Measurements from ENCODE around the gene LCN1. TPM values are rescaled to one million over a fixed set of nuclear protein-coding genes. Genes with fewer than 3 reads are reported as not detected.

Gene LCN1
- total RNA-seq, 4 donors from 2014 or later, result not detected

DNA sequence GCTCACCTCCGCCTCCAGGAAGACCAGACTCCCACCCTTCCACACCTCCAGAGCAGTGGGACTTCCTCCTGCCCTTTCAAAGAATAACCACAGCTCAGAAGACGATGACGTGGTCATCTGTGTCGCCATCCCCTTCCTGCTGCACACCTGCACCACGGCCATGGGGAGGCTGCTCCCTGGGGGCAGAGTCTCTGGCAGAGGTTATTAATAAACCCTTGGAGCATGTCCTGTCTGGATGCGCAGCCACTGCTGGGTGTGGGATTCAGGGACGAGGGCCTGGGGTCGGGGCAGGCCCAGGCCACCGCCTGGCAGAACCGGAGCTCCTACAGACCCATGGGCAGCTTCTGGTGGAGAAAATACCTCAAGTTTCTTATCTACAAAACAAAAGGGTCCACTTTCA is 45.3 kb downstream of the LCN1 start:
- Histone ChIP-seq H3K36me3 (no peaks in the 10 kb centered on the region), H3K4me3 (no peak overlapping the region), H3K27me3 (peaks cover 13% of the 10 kb centered on the region), H3K9me3 (no peaks in the 10 kb centered on the region), H3K27ac (no peak overlapping the region), H3K4me1 (no peaks in the 10 kb centered on the region)
- TF ChIP-seq CTCF (IDR thresholded peaks at IDR 0.05), result no peak
- no peak for TF ChIP-seq POLR2A (IDR thresholded peaks at IDR 0.05)
- no peak for TF ChIP-seq POLR2AphosphoS5 (IDR thresholded peaks at IDR 0.05)
- TF ChIP-seq EP300 (IDR thresholded peaks at IDR 0.05; ENCODE audit: low read depth), result no peak
- in situ Hi-C loops (cut with MboI; ENCODE audit: low pct_ligation_motif_present in 1 of 4, low pct_unique_long_range_greater_than_20kb in 1 of 4, low sequenced_read_pairs in 3 of 4) (no loop called here), intact Hi-C loops (cut with DNase I; ENCODE audit: low total_unique reads) (no loop called here)
- WGBS, 2 donors (ENCODE audit: low coverage in 1 of 2), result 70% methylated on average over 10 of the region's 10 CpGs; no CpG with 5 or more reads in 1 of the 2 donors
- DNase-seq, result no peak

DNA sequence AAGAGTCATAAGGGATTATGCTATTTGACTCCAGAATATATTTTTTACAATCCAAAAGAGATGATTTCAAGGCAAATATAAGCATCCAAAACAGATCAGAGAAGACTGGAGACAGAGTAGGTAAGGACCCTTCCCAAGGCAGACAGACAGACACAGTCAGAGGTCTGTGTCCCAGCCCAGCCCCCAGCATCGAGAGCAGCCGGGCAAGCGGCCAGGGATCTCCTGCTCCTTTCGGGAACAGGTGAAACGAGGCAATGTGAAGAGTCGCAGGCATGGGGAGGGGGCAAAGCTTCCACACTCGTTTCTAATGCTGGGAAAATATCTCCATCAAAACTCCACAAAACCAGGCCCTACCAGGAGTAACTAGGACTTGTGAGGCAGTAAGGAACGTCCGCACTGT is 46.1 kb downstream of the LCN1 start:
- TF ChIP-seq POLR2AphosphoS5 (IDR thresholded peaks at IDR 0.05), result no peak
- H3K36me3 ChIP-seq, result no peaks in the 10 kb centered on the region
- in situ Hi-C loops (cut with MboI; ENCODE audit: low pct_ligation_motif_present in 1 of 4, low pct_unique_long_range_greater_than_20kb in 1 of 4, low sequenced_read_pairs in 3 of 4), result no loop called here
- H3K4me3 ChIP-seq, result no peak overlapping the region
- no peak for DNase-seq
- intact Hi-C loops (cut with DNase I; ENCODE audit: low total_unique reads), result no loop called here
- H3K27ac ChIP-seq, result no peak overlapping the region
- no peaks in the 10 kb centered on the region for H3K4me1 ChIP-seq
- no peaks in the 10 kb centered on the region for H3K9me3 ChIP-seq
- WGBS, 2 donors (ENCODE audit: low coverage in 1 of 2), result 49 to 69% methylated on average over 5 to 9 of the region's 9 CpGs
- H3K27me3 ChIP-seq, result peaks cover 13% of the 10 kb centered on the region

DNA sequence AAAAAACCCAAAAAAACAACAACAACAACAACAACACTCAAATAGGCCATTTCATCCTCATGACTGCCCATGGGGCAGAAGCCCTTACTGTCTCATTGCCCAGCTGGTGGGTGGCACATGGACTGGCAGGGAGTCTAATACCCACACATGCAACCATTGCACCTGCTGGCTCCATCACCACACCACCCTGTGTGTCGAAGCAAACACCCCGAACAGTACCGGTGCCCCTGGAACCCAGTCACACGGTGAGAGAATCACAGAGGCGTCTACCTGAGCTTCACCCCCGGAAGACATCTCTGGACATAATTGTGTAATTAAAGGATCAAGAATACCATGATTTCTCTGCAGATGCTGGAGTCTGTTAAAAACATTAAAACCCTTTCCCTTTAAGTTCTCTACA is 46.8 kb downstream of the LCN1 start:
- Histone ChIP-seq H3K27me3 (peaks cover 13% of the 10 kb centered on the region), H3K4me1 (no peaks in the 10 kb centered on the region), H3K36me3 (no peaks in the 10 kb centered on the region), H3K27ac (no peak overlapping the region), H3K4me3 (no peak overlapping the region), H3K9me3 (no peaks in the 10 kb centered on the region)
- DNase-seq, result no peak
- in situ Hi-C loops (cut with MboI; ENCODE audit: low pct_ligation_motif_present in 1 of 4, low pct_unique_long_range_greater_than_20kb in 1 of 4, low sequenced_read_pairs in 3 of 4) (no loop called here), intact Hi-C loops (cut with DNase I; ENCODE audit: low total_unique reads) (no loop called here)
- TF ChIP-seq CTCF (IDR thresholded peaks at IDR 0.05), result no peak
- no peak for TF ChIP-seq POLR2A (IDR thresholded peaks at IDR 0.05)
- TF ChIP-seq EP300 (IDR thresholded peaks at IDR 0.05; ENCODE audit: low read depth), result no peak
- TF ChIP-seq POLR2AphosphoS5 (IDR thresholded peaks at IDR 0.05), result no peak
- 88% methylated on average over 6 of the region's 6 CpGs; no CpG with 5 or more reads in 1 of the 2 donors for WGBS, 2 donors (ENCODE audit: low coverage in 1 of 2)

DNA sequence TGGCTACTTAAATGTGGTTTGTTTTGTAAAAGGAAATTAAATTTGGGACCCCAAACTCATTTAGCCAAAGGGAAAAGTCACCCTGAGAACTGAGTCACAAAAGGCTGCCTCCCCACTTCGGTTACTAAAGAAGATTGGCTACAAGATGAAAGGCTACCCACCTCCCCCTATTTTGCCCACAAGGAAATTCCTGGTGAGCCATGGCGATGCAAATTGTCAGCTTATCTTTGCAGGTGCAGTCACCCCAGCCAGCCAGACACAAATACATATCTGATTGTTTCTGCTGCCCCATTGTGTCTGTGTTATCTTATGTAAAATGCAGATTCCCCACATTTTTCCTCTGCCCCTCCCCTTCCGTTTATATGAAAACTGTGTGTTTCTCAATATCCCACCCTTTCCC is 49.2 kb downstream of the LCN1 start:
- Histone ChIP-seq H3K4me3 (no peak overlapping the region), H3K9me3 (no peaks in the 10 kb centered on the region), H3K36me3 (no peaks in the 10 kb centered on the region), H3K27ac (no peak overlapping the region), H3K27me3 (peaks cover 8% of the 10 kb centered on the region), H3K4me1 (no peaks in the 10 kb centered on the region)
- no peak for DNase-seq
- 41 to 51% methylated on average over 3 of the region's 3 CpGs for WGBS, 2 donors (ENCODE audit: low coverage in 1 of 2)
- in situ Hi-C loops (cut with MboI; ENCODE audit: low pct_ligation_motif_present in 1 of 4, low pct_unique_long_range_greater_than_20kb in 1 of 4, low sequenced_read_pairs in 3 of 4) (no loop called here), intact Hi-C loops (cut with DNase I; ENCODE audit: low total_unique reads) (no loop called here)
- no peak for TF ChIP-seq POLR2AphosphoS5 (IDR thresholded peaks at IDR 0.05)
- no peak for TF ChIP-seq CTCF (IDR thresholded peaks at IDR 0.05)
- no peak for TF ChIP-seq POLR2A (IDR thresholded peaks at IDR 0.05)
- no peak for TF ChIP-seq EP300 (IDR thresholded peaks at IDR 0.05; ENCODE audit: low read depth)

GRCh38 chr9:135572233-135572632 is 51.0 kb downstream of the LCN1 start:
- Histone ChIP-seq H3K36me3 (no peaks in the 10 kb centered on the region), H3K27ac (no peak overlapping the region), H3K27me3 (no peaks in the 10 kb centered on the region), H3K4me1 (no peaks in the 10 kb centered on the region), H3K9me3 (no peaks in the 10 kb centered on the region), H3K4me3 (no peak overlapping the region)
- TF ChIP-seq POLR2A (IDR thresholded peaks at IDR 0.05) (no peak), CTCF (IDR thresholded peaks at IDR 0.05) (no peak), EP300 (IDR thresholded peaks at IDR 0.05; ENCODE audit: low read depth) (no peak), POLR2AphosphoS5 (IDR thresholded peaks at IDR 0.05) (no peak)
- WGBS, 2 donors (ENCODE audit: low coverage in 1 of 2), result 70 to 83% methylated on average over 2 of the region's 2 CpGs
- intact Hi-C loops (cut with DNase I; ENCODE audit: low total_unique reads) (no loop called here), in situ Hi-C loops (cut with MboI; ENCODE audit: low pct_ligation_motif_present in 1 of 4, low pct_unique_long_range_greater_than_20kb in 1 of 4, low sequenced_read_pairs in 3 of 4) (no loop called here)
- no peak for DNase-seq

Measured in transverse colon (tissue), 4 donors.